ENCODE measurements around the gene SORL1.
A peak's percentile ranks its signal among the peaks of the same experiment; 100 is the strongest.
"Not testable (repeated sequence)": the region's sequence is repeated elsewhere in the genome, so short reads cannot be mapped to it uniquely, and the experiment has no call there.

Gene SORL1

GRCh38 chr11:121503051-121503450 lies 50.9 kb downstream of the SORL1 start:
- DNase-seq, result no peak
- H3K36me3 ChIP-seq, result peaks cover 3 to 9% (median 4%) of the 10 kb centered on the region in 3 donors
- no peak overlapping the region for H3K27ac ChIP-seq
- intact Hi-C loops (cut with DNase I; ENCODE audit: low total_unique reads), result no loop called here
- no peaks in the 10 kb centered on the region for H3K4me1 ChIP-seq
- no peaks in the 10 kb centered on the region for H3K27me3 ChIP-seq
- H3K9me3 ChIP-seq, result peaks cover 0 to 13% (median 0%) of the 10 kb centered on the region in 3 donors
- H3K4me3 ChIP-seq, result no peak overlapping the region
- no peak for TF ChIP-seq CTCF (IDR thresholded peaks at IDR 0.05)

- H3K36me3 ChIP-seq; H3K27me3 ChIP-seq; H3K4me1 ChIP-seq; H3K4me3 ChIP-seq; DNase-seq; intact Hi-C loops (cut with DNase I; ENCODE audit: low total_unique reads); H3K27ac ChIP-seq: not testable (repeated sequence)
- H3K9me3 ChIP-seq, result peaks cover 0 to 13% (median 0%) of the 10 kb centered on the region in 3 donors
Measured at GRCh38 chr11:121506237-121506636, 54.1 kb downstream of the SORL1 start.

- Histone ChIP-seq H3K27ac (no peak overlapping the region), H3K36me3 (peaks cover 0 to 4% (median 0%) of the 10 kb centered on the region in 3 donors), H3K9me3 (peaks cover 0 to 13% (median 0%) of the 10 kb centered on the region in 3 donors), H3K4me3 (no peak overlapping the region), H3K27me3 (no peaks in the 10 kb centered on the region), H3K4me1 (peaks cover 0 to 17% (median 9%) of the 10 kb centered on the region in 4 donors)
- TF ChIP-seq CTCF (IDR thresholded peaks at IDR 0.05), result no peak
- DNase-seq, result no peak
- intact Hi-C loops (cut with DNase I; ENCODE audit: low total_unique reads), result no loop called here
Measured at GRCh38 chr11:121508449-121508848, 56.3 kb downstream of the SORL1 start.

- no peak for DNase-seq
- no peak for TF ChIP-seq CTCF (IDR thresholded peaks at IDR 0.05)
- Histone ChIP-seq H3K27me3 (no peaks in the 10 kb centered on the region), H3K4me1 (peaks cover 0 to 24% (median 16%) of the 10 kb centered on the region in 4 donors), H3K4me3 (no peak overlapping the region), H3K9me3 (peaks cover 0 to 11% (median 0%) of the 10 kb centered on the region in 3 donors), H3K36me3 (peaks cover 0 to 4% (median 0%) of the 10 kb centered on the region in 3 donors), H3K27ac (no peak overlapping the region)
- intact Hi-C loops (cut with DNase I; ENCODE audit: low total_unique reads), result no loop called here
Measured at GRCh38 chr11:121510438-121510837, 58.3 kb downstream of the SORL1 start.

- no peak for DNase-seq
- intact Hi-C loops (cut with DNase I; ENCODE audit: low total_unique reads), result no loop called here
- H3K36me3 ChIP-seq, result no peaks in the 10 kb centered on the region
- peak overlapping the region; percentile 51 to 59 for H3K27ac ChIP-seq
- no peaks in the 10 kb centered on the region for H3K27me3 ChIP-seq
- H3K4me3 ChIP-seq, result no peak overlapping the region
- H3K4me1 ChIP-seq, result peaks cover 0 to 24% (median 16%) of the 10 kb centered on the region in 4 donors
- H3K9me3 ChIP-seq, result no peaks in the 10 kb centered on the region
- no peak for TF ChIP-seq CTCF (IDR thresholded peaks at IDR 0.05)
Measured at GRCh38 chr11:121512468-121513465, 60.7 kb downstream of the SORL1 start.

- DNase-seq, result no peak
- H3K4me1 ChIP-seq, result peaks cover 0 to 24% (median 16%) of the 10 kb centered on the region in 4 donors
- intact Hi-C loops (cut with DNase I; ENCODE audit: low total_unique reads), result no loop called here
- no peaks in the 10 kb centered on the region for H3K9me3 ChIP-seq
- H3K4me3 ChIP-seq, result no peak overlapping the region
- no peaks in the 10 kb centered on the region for H3K27me3 ChIP-seq
- no peaks in the 10 kb centered on the region for H3K36me3 ChIP-seq
- peak overlapping the region; percentile 51 to 59 for H3K27ac ChIP-seq
- TF ChIP-seq CTCF (IDR thresholded peaks at IDR 0.05), result no peak
Measured at GRCh38 chr11:121513807-121514206, 61.7 kb downstream of the SORL1 start.
